GM04504 (cell line): Measurements from ENCODE around the gene RARS1.

Source experiments
- DNase-seq: peaks from one replicate; pipeline ENCODE4 v3.0.0-alpha.2; 2012; ENCODE audit warnings: low read depth

RARS1 gene

DNA sequence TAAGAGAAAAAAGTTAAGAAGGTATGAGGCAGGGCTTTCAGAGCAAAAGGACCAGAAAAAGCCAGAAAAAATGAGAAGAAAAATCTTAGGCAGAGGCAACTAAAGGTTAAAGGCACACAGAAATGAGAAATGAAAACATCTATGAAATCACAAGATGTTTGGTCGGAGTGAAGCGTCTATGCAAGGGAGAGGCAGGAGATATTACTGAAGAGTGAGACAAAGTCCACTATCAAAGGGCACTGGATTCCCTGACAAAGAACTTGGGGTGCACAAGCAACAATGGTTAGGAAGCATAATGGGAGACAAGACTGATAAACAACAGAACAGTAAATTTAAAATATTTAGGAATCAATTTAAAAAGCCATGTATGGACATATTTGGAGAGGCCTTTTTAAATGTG, 76.0 kb downstream of the RARS1 start:
- DNase-seq: no peak

DNA sequence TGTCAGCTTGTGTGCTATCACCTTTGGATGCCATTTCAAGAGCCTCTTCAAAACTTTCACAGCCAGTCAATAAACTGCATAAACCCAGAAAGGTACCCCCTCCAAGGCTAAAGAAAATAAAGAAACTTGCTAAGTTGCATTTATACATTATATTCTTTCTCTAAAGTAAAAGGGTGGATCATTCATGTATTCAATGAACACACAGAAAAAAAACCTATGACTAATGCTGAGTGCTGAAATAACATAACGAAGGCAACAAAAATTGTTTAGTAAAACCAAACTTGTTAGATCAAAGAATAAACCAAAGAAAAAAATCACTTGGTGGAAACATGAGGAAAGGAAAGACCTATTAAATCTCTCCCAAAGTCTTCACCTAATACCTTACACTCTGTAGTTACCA, 77.7 kb downstream of the RARS1 start:
- DNase-seq: no peak

DNA sequence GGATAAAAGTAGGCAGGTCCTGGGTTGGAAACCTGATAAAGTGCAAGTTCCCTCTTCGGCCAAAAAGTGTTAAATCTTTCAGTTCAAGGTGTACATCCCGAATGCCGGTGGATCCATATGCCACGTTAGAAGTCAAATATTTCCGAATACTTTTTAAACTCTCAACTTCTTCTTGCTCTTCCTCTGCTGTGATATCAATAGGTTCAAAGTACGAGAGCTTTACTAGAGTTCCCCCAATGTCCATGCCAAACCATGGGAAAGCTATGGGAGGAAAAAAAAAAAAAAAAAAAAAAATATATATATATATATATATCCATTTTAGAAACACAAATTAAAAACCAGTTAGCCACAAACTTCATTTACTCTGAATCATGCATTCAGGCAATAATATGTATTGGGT, 82.5 kb downstream of the RARS1 start:
- no peak for DNase-seq
